HG02623 (cell line): ENCODE data around the gene VARS1.

Experiments used
- ATAC-seq: cut with Tn5 transposase; IDR thresholded peaks from one replicate; pipeline ENCODE4 v1.9.1; 2021; ENCODE audit warnings: moderate library complexity; ENCODE audit not compliant: unreplicated experiment

VARS1 gene

GRCh38 chr6:31775633-31776484 is 19.7 kb downstream of the VARS1 start:
- ATAC-seq = no peak

- ATAC-seq = no peak
These were observed 20.4 kb downstream of the VARS1 start for GRCh38 chr6:31775184-31775583.

GRCh38 chr6:31771992-31772358 is 23.6 kb downstream of the VARS1 start:
- ATAC-seq = no peak

GRCh38 chr6:31770860-31771259 is 24.7 kb downstream of the VARS1 start:
- ATAC-seq = no peak

- ATAC-seq = no peak
These were observed 25.7 kb downstream of the VARS1 start for GRCh38 chr6:31769684-31770371.

GRCh38 chr6:31768363-31769257 is 26.9 kb downstream of the VARS1 start:
- ATAC-seq = no peak

GRCh38 chr6:31767096-31767645 is 28.4 kb downstream of the VARS1 start:
- ATAC-seq = no peak

GRCh38 chr6:31765910-31766794 is 29.4 kb downstream of the VARS1 start:
- ATAC-seq = no peak

GRCh38 chr6:31765559-31765909 is 30.0 kb downstream of the VARS1 start:
- ATAC-seq = no peak

- no peak for ATAC-seq
These were observed 31.4 kb downstream of the VARS1 start for GRCh38 chr6:31764198-31764597.

- no peak for ATAC-seq
These were observed 32.0 kb downstream of the VARS1 start for GRCh38 chr6:31763619-31763940.

- ATAC-seq = no peak
These were observed 32.5 kb downstream of the VARS1 start for GRCh38 chr6:31762878-31763618.

GRCh38 chr6:31762356-31762755 is 33.2 kb downstream of the VARS1 start, which contains the start of gene SAPCD1:
Gene SAPCD1 (plus strand): TSS chr6:31762656. CDS start chr6:31763055, 399 bp downstream.
- ATAC-seq = no peak

- ATAC-seq = no peak
These were observed 34.2 kb downstream of the VARS1 start for GRCh38 chr6:31761343-31761742.

- no peak for ATAC-seq
These were observed 34.8 kb downstream of the VARS1 start for GRCh38 chr6:31760790-31761189.

- ATAC-seq = no peak
These were observed 37.3 kb downstream of the VARS1 start for GRCh38 chr6:31758281-31758680.

GRCh38 chr6:31752739-31753319 is 42.7 kb downstream of the VARS1 start:
- no peak for ATAC-seq

- ATAC-seq = no peak
These were observed 45.0 kb downstream of the VARS1 start for GRCh38 chr6:31750411-31751022.
